Measurements from ENCODE around the gene SPSB2. TPM values are rescaled to one million over a fixed set of nuclear protein-coding genes. Genes with fewer than 3 reads are reported as not detected.

SPSB2 gene
- total RNA-seq, 2 donors from 2014 or later: 1.4 to 11.7 TPM

DNA sequence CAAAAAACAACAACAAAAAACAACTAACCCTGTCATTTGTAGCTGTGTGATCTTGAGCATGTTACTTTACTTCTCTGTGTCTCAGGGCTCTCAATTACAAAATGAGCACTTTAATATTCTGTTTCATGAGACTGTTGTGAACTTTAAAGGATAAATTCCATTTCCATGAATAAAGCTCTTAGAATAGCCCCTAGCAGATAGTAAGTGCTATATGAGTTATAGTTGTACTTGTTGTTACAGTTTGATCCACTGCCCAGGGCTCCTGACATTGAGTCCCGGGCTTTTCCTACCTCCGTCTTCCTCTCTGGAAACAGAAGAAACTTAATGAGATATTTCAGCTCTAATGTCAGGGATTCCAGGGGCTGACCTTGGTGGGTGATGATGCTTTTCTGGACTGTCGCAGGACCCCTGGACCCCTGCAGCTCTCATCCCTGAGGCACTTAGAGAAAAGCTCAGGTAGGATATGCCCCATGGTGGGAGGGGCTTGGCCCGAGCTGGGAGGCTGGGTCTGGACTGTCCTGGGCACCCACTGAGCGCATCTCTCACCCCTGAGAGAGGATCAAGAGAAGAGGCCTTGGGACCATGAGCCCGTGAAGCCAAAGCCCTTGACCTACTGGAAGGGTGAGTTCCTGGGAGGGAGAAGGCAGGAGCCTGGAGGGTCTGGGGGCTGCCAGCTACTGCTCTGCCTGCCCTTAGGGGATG, 39.8 kb downstream of the SPSB2 start:
- ATAC-seq (no peak), DNase-seq (ENCODE audit: low spot score in 2 of 2) (no peak)
- Mint-ChIP-seq H3K36me3 (no peaks in the 10 kb centered on the region), H3K27ac (peak overlapping the region in 1 of 2 donors; percentile 40), H3K9me3 (no peaks in the 10 kb centered on the region)

DNA sequence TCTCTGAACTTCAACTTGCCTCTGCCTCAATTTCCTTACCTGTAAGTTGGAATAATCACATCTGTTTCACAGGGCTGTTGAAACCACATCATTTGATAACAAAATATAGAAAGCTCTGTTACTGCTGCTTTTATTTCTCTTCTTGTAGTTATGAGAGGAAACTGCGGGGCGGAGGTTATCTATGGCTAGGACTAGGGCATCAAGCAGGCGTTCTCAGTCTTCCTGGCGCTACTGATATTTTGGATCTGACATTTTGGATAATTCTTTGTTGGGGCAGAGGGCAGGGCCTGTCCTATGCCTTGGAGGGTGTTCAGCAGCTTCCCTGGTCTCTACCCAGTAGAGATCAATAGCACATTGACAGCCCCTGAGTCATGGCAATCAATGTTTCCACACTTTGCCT, 41.0 kb downstream of the SPSB2 start:
- H3K9me3 Mint-ChIP-seq: no peaks in the 10 kb centered on the region

DNA sequence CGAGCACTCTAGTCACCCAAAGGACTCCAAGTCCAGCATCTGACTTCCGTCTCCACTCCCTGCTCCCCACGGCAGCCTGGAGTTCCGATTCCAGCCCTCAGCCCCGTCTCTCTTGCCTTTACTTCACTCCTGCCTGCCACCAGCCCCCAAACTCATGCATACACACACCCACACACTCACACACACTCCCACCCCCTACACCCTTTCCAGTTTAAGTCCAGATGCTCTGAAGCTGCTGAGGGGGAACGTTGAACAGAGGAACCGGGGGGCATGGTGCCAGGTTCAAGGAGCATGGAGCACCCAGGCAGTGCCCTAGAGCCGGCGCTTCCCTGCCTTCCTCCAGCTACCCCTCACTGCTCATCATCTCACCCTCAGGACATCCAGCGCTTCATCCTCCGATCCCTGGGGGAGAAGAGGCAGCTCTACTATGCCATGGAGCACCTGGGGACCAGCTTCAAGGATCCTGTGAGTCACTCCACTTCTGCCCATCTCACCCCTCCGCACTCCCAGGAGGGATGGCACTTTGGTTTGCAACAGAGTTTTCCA, 41.6 kb downstream of the SPSB2 start:
- no peak for ATAC-seq
- DNase-seq (ENCODE audit: low spot score in 2 of 2): no peak
- no peak overlapping the region for H3K27ac Mint-ChIP-seq
- H3K36me3 Mint-ChIP-seq: no peaks in the 10 kb centered on the region
- no peaks in the 10 kb centered on the region for H3K9me3 Mint-ChIP-seq

More for the DNA sequence above, 41.0 kb downstream of the SPSB2 start:
- DNase-seq (ENCODE audit: low spot score in 2 of 2) (no peak), ATAC-seq (no peak)
- no peak overlapping the region for H3K27ac Mint-ChIP-seq
- no peaks in the 10 kb centered on the region for H3K36me3 Mint-ChIP-seq

DNA sequence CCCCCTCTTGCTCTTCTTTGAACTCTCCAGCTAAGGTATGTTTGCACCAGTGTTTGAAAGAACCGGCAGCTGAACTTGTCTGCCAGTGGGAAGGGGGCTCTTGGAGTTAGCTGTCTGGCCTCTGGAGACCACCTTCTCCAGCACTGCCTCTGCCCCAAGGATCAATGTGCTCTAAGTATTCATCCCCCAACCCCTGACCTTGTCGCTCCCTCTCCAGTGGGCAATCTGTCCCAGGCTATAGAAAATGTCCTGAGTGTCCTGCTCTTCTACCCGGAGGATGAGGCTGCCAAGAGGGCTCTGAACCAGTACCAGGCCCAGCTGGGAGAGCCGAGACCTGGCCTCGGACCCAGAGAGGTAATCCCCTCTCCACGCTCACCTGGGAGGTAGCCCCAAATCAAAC, 42.1 kb downstream of the SPSB2 start:
- no peaks in the 10 kb centered on the region for H3K36me3 Mint-ChIP-seq
- no peaks in the 10 kb centered on the region for H3K9me3 Mint-ChIP-seq
- DNase-seq (ENCODE audit: low spot score in 2 of 2) (no peak), ATAC-seq (no peak)
- H3K27ac Mint-ChIP-seq: no peak overlapping the region

DNA sequence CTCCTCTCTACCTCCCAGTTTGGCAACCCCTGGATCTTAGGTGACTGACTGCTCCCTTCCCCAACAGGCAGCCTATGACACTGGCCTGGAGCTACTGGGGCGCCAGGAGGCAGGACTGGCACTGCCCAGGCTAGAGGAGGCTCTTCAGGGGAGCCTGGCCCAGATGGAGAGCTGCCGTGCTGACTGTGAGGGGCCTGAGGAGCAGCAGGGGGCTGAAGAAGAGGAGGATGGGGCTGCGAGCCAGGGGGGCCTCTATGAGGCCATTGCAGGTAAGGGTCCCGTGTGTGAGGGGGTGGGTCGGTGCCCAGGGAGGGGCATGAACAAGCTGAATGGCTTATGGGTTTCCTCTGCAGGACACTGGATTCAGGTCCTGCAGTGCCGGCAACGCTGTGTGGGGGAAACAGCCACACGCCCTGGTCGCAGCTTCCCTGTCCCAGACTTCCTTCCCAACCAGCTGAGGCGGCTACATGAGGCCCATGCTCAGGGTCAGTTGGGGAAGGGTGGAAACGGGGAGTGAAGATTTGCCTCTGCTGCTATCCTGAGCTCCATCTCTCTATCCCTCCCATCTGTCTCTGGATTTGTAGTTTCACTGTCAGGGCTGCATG, 42.7 kb downstream of the SPSB2 start:
- Mint-ChIP-seq H3K9me3 (no peaks in the 10 kb centered on the region), H3K27ac (peak overlapping the region in 1 of 2 donors; percentile 9), H3K36me3 (no peaks in the 10 kb centered on the region)
- ATAC-seq (no peak), DNase-seq (ENCODE audit: low spot score in 2 of 2) (no peak)

DNA sequence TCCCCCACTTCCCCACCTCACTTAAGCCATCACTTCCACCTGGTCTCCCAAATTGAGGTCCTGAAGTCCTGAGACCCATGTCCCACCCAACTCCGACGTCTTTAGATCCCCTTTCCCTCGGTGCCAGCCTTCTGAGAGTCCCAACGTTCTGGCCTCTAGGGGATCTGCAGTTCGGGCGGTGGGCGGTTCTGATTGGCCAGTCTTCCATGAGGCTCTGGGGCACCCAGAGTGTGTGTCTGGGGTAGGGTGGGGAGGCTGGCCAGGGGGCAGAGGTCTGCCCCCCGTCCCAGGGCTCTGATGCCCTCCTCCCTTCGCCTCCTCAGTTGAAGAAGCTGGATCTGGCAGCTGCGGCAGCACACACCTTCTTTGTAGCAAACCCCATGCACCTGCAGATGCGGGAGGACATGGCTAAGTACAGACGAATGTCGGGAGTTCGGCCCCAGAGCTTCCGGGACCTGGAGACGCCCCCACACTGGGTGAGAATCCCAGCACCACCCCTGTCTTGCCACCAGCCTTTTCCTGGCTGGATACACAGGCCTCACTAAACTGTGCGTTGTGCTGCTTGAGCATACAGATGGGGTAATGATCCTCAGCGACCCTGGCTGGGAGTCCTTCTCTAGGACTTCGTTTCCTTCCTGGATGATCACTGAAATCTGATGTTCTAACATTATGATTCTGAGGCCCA, 43.4 kb downstream of the SPSB2 start:
- peak in 1 of 2 donors; percentile 16 for ATAC-seq
- Mint-ChIP-seq H3K36me3 (no peaks in the 10 kb centered on the region), H3K9me3 (no peaks in the 10 kb centered on the region), H3K27ac (peak overlapping the region in 1 of 2 donors; percentile 61)
- no peak for DNase-seq (ENCODE audit: low spot score in 2 of 2)

DNA sequence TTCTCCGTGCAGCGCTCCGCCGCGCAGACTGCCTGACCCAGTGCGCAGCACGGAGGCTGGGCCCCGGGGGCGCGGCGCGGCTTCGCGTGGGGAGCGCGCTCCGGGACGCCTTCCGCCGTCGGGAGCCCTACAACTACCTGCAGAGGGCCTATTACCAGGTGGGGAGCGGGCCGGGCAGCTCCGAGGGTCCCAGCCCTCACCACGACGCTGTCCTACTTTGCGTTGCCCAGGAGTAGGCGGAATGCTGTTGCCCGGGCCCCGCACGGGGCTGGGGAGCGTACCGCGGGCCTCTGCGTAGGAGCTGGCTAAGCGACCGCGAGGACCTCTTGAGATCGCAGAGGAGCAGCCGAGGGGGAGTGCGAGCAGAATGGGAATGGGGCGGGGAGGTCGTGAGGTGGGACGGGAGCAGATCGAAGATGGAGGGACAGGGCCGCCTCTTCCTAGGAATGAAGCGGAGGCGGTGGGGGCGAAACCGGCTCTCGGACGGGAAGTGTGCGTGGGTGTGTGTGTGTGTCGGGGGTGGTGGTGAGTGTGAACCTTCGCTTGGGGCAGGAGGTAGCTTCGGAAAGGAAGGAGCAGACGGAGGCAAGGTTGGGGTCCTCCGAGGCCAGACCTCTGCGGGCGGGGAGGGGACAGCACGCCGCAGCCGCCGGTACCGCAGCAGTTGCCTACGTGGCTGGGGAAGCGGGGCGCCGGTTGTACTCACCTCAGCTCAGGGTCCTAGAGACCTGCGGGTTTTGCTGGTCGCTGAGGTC, 44.1 kb downstream of the SPSB2 start:
- no peaks in the 10 kb centered on the region for H3K9me3 Mint-ChIP-seq
- H3K27ac Mint-ChIP-seq: peak overlapping the region; percentile 61 to 82
- no peaks in the 10 kb centered on the region for H3K36me3 Mint-ChIP-seq
- ATAC-seq (peak; percentile 51 to 55), DNase-seq (ENCODE audit: low spot score in 2 of 2) (peak; percentile 47 to 57)

DNA sequence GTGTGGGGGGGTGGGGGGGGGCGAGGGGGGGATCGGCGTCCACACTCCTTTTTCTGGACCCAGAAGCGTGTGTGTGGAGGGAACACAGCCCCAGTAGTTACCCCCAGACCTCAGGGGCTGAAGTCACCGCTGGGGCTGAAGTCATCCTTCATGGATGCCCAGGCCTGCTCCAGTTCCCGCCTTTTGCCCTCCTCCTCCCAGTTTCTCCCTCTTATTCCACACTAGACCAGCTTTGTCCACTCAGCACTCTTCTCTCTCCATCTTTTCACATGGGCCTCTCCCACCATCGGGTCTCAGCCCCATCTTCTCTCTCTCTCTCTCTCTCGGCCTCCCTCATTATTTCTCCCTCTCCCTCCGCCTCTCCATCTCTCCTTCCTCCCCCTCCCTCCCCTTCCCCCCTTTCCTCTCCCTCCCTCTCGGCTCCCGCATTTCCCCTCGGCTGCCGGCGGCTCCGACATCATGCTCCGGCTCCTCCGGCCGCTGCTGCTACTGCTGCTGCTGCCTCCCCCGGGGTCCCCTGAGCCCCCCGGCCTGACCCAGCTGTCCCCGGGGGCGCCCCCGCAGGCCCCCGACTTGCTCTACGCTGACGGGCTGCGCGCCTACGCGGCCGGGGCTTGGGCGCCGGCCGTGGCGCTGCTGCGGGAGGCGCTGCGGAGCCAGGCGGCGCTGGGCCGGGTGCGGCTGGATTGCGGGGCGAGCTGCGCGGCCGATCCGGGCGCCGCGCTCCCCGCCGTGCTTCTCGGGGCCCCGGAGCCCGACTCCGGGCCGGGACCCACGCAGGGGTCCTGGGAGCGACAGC, 44.9 kb downstream of the SPSB2 start, which contains the start of gene P3H3:
TSS of gene P3H3 (plus strand) at position 426 of the 799 bp plus-strand sequence. CDS start at position 460, 34 bp downstream.
- ATAC-seq: peak; percentile 39 to 48
- no peaks in the 10 kb centered on the region for H3K9me3 Mint-ChIP-seq
- no peaks in the 10 kb centered on the region for H3K36me3 Mint-ChIP-seq
- peak within 1 kb of the TSS; percentile 61 to 82 for H3K27ac Mint-ChIP-seq
- peak; percentile 14 to 37 for DNase-seq (ENCODE audit: low spot score in 2 of 2)

DNA sequence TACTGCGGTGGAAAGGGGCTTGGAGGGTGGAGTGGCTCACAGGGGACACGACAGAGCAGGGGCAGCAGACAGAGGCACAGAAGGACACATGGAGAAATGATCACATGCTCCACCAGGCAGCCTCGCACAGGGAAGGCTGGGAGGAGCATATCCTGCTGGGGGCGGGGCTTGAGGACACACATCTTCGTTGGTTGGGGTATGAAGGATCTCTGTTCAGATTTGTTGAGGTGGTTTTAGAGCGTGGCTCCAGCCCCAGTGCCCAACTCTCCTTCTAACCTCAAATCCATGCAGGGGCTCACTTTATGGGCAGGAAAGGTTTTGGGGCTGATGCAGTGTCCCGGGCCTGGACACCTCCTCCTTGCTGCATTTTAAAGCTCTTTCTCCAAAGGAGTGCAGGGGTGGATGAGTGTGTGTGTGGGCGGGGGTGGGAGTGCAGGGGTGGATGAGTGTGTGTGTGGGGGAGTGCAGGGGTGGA, 45.6 kb downstream of the SPSB2 start:
- peak; percentile 50 to 63 for DNase-seq (ENCODE audit: low spot score in 2 of 2)
- peak in 1 of 2 donors; percentile 45 for ATAC-seq
- no peaks in the 10 kb centered on the region for H3K9me3 Mint-ChIP-seq
- H3K27ac Mint-ChIP-seq: no peak overlapping the region
- no peaks in the 10 kb centered on the region for H3K36me3 Mint-ChIP-seq

DNA sequence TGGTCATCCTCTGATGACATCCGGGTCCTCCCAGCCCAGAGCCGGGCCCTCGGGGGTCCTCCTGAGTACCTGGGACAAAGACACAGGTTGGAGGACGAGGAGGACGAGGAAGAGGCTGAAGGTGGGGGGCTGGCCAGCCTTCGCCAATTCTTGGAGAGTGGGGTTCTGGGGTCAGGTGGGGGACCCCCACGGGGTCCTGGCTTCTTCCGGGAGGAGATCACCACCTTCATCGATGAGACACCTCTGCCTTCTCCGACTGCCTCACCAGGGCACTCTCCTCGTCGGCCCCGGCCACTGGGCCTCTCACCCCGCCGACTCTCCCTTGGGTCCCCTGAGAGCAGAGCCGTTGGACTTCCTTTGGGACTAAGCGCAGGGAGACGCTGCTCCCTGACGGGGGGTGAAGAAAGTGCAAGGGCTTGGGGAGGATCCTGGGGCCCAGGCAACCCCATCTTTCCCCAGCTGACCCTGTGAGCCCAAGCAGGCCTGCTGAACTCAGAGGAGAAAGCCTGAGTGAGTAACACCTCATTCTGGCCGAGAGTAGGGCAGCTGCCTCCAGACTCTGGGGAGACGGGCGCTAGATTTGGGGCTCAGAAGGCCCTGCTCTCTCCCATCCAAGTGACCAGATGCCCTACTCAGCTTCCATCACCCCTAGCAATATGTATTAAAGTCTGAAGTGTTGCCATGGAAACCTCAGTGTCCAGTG, 46.2 kb downstream of the SPSB2 start:
- no peak for ATAC-seq
- DNase-seq (ENCODE audit: low spot score in 2 of 2): peak in 1 of 2 donors; percentile 54
- no peak overlapping the region for H3K27ac Mint-ChIP-seq
- H3K9me3 Mint-ChIP-seq: no peaks in the 10 kb centered on the region
- H3K36me3 Mint-ChIP-seq: no peaks in the 10 kb centered on the region

DNA sequence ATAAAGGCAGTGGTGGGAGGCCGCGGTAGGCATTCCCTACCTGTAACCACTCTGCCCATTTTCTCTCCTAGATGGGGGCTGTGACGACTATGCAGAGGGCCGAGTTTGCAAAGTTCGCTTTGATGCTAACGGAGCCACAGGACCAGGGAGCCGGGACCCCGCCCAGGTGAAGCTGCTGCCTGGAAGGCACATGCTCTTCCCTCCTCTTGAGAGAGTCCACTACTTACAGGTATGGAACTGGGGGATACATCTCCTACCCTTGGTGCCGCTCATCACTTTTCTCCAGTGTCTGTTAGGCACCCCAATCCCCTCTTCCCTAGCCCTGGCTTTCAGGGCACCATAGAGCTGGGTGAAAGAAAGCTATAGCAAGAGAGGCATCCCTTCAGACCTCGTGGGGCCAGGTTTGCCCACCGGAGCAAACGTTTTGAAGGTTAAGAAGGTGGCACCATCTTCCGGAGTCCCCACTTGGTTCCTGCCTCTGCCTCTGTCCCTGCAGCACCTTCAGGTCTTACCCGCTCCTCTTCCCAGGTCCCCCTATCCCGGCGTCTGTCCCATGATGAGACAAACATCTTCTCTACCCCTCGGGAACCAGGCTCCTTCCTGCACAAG, 46.9 kb downstream of the SPSB2 start:
- ATAC-seq (no peak), DNase-seq (ENCODE audit: low spot score in 2 of 2) (no peak)
- Mint-ChIP-seq H3K36me3 (no peaks in the 10 kb centered on the region), H3K27ac (no peak overlapping the region), H3K9me3 (no peaks in the 10 kb centered on the region)

DNA sequence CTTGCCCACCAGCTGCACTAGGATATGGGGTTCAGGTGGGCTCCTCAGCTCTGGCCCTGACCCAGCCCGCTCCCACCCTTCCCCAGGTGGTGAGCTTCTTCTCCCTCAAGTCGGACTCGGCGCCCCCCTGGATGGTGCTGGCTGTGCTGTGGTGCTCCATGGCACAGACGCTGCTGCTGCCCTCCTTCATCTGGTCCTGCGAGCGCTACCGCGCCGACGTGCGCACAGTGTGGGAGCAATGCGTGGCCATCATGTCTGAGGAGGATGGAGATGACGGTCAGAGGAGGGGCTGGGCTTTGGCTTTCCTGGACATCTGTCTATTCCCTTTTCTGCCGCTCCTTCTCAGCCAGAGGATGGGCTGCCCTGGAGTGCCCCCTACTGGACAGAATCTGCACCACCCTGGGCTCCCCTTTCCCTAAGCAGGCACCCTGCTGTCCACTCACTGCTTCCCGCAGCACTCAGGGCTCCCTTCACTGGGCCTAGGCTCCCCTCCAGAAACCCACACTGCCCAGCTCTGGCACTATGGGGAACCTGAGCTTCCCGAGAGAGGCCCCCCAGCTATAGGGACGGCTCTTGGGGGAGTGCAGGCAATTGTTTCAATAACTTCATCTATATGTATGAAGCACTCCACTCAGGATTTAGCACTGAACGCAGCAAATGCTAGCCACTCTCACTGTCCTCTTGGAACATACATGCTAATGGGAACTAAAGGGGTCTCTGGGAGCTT, 47.5 kb downstream of the SPSB2 start:
- DNase-seq (ENCODE audit: low spot score in 2 of 2) (peak; percentile 87 to 91), ATAC-seq (peak; percentile 74 to 82)
- H3K36me3 Mint-ChIP-seq: no peaks in the 10 kb centered on the region
- H3K27ac Mint-ChIP-seq: no peak overlapping the region
- H3K9me3 Mint-ChIP-seq: no peaks in the 10 kb centered on the region

DNA sequence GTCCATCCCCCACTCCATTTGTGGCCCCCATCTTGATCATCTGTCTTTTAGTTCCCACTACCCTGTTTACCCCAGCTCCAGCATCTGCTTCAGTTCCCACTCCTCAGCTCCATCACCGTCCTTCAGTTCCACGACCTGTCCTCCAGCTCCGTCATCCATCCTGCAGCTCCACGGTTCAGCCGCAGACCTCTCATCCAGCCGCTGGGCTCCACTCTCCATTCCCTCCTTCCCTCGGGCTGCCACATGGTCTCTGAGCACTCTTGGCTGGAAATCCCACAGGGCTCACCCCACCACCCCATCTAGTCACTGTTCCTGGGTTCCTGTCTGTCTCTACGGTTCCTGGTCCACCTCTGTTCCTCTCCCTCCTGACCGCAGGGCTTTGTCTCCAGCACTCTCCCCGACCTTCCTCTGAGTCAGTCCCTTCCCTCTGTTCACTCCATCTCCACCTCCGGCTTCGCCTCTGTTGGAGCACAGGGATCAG, 48.2 kb downstream of the SPSB2 start:
- no peaks in the 10 kb centered on the region for H3K36me3 Mint-ChIP-seq
- ATAC-seq: no peak
- H3K9me3 Mint-ChIP-seq: no peaks in the 10 kb centered on the region
- DNase-seq (ENCODE audit: low spot score in 2 of 2): peak in 1 of 2 donors; percentile 51
- no peak overlapping the region for H3K27ac Mint-ChIP-seq

DNA sequence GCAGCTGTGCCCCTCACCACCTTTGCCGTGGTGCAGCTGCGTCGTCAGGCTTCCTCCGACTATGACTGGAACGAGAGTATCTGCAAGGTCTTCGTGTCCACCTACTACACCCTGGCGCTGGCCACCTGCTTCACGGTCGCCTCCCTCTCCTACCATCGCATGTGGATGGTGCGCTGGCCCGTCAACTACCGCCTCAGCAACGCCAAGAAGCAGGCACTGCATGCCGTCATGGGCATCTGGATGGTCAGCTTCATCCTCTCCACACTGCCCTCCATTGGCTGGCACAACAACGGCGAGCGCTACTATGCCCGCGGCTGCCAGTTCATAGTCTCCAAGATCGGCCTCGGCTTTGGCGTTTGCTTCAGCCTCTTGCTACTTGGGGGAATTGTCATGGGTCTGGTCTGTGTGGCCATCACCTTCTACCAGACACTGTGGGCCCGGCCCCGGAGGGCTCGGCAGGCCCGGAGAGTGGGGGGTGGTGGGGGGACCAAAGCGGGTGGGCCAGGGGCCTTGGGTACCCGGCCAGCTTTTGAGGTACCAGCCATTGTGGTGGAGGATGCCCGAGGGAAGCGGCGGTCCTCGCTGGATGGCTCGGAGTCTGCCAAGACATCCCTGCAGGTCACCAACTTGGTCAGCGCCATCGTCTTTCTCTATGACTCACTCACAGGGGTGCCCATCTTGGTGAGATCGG, 48.9 kb downstream of the SPSB2 start:
- ATAC-seq: no peak
- Mint-ChIP-seq H3K36me3 (no peaks in the 10 kb centered on the region), H3K27ac (no peak overlapping the region), H3K9me3 (no peaks in the 10 kb centered on the region)
- peak in 1 of 2 donors; percentile 52 for DNase-seq (ENCODE audit: low spot score in 2 of 2)
